ENCODE results near the gene SPATA13.
"Not testable (repeated sequence)": the region's sequence is repeated elsewhere in the genome, so short reads cannot be mapped to it uniquely, and the experiment has no call there.

DNA sequence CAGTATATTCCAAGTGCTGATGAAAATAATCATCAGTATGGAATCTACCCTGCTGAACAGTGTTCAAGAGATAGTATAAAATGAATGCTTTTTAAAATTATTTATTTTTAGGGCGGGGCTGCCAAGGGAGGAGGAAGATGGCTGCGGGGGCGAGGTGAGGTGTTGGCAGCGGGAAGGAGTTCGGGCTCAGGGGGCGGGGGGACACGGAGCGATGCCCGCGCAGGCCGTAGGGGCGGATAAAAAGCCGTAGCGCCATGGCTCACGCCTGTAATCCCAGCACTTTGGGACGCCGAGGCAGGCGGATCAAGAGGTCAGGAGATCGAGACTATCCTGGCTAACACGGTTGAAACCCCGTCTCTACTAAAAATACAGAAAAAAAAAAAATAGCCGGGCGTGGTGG is 167.1 kb downstream of the SPATA13 start:
- not testable (repeated sequence) for TF ChIP-seq CTCF (IDR thresholded peaks at IDR 0.05; ENCODE audit: poor library complexity); EZH2 (IDR thresholded peaks at IDR 0.05; ENCODE audit: borderline replicate concordance); EZH2phosphoT487 (IDR thresholded peaks at IDR 0.05; ENCODE audit: low read depth, severe bottlenecking, unreplicated experiment)
